GM19463 (cell line): Measurements from ENCODE around the gene PALLD.
"Not testable (repeated sequence)": the region's sequence is repeated elsewhere in the genome, so short reads cannot be mapped to it uniquely, and the experiment has no call there.

Experiments
- ATAC-seq: cut with Tn5 transposase; IDR thresholded peaks from one replicate; pipeline ENCODE4 v1.9.1; 2021; ENCODE audit warnings: mild to moderate bottlenecking, moderate library complexity; ENCODE audit not compliant: unreplicated experiment

PALLD gene

DNA sequence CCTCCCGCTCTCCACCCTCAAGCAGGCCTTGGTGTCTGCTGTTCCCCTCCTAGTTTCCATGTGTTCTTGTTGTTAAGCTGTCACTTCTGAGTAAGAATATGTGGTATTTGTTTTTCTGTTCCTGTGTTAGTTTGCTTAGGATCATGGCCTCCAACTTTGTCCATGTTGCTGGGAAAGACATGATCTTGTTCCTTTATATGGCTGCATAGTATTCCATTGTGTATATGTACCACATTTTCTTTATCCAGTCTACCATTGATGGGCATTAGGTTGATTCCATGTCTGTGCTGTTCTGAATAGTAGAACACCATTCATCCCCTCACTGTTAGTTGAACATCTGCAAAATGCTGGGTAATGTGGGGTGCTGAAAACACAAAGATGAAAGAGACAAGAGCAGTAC lies 222.9 kb downstream of the PALLD start:
- no peak for ATAC-seq

DNA sequence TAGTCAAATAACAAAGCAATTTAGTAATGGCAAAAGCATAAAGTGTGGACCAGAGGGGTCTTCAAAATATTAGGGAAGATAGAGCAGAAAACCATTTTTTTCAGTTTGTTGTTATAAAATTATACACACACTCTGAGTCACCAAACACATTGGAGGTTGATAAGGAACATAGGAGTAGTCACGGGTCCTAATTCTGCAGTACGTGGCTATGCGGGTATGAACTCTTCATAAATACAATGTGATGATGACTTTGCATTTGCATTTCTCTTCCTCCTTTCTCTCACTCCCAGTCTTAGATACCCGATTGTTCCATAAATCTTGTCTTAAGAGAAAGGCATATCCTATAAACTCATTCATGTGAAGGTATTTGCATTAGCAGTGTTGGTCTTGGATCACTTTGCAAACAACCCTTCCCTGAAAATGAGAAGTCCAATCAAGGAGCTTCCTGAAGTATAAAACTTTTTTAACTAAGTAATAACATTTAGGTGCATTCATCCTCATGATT lies 223.6 kb downstream of the PALLD start:
- no peak for ATAC-seq

DNA sequence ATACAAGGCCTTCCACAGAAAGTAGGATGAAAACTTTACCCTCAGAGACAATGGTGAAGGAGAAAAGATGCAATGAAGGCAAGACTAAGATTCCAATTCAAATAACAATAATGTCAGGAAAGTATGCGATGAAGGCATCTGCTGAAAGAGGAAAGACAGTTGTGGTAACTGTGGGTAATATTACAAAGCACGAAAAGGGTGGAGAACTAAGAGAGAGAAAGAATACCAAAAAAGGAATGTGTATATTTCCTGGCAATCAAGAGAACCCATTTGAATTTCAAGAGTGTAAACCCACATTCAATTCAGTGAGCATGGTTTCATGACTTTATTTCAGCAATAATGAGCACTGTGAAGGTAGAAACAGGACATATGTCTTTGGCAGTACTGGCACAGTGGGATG lies 225.5 kb downstream of the PALLD start:
- no peak for ATAC-seq

DNA sequence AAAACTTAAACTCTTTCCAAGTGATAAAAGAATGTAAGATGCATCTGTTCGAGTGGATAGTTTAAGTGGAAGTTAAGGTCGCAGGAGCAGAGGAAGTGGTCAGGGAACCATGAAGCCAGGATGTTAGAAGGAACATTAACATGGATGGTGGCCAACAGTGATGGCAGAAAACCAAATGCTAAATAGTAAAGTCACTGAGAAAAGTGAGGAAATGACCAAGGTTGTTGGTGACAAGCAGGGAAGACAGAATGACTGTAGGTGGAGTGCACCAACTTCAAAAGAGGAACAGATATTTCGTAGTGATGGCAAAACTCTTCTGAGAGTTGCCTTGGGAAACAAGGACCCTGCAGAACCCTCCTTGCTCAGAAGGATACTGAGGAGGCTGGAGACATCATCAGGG lies 226.2 kb downstream of the PALLD start:
- ATAC-seq: no peak

DNA sequence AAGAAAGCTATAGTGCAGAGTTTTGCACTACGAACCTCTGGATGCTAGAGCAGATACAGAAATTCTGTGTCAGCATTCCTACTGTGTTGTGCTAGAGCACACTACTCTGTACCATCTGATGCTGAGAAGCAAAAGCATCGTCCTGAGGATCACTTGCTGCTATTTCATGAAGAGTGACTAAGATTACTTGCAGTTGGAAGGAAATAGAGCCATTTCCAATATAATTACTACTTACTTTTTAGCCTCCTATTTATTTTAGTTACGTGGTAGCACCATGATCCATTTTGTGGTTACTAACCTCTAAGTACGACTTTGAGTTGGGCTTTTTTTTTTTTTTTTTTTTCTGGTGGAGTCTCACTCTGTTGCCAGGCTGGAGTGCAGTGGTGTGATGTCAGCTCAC lies 226.7 kb downstream of the PALLD start:
- ATAC-seq: no peak

DNA sequence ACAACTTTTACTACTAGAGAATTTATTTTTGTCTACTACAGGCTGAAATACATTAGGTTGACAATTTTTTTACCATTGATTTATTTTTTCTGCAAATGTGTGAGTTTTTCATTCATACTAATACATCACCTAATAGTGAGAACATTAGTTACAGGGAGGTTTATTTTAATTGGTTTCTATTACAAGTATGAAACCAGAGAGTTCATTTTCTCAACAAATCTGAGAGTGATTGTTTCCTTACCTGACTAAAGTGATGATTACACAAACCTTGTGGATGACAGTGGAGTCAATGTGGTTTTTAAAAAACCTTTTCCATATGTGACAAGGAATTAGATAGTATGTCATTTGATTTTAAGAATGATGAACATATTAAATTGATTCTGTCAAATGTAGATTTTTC lies 227.4 kb downstream of the PALLD start:
- peak; percentile 43 for ATAC-seq

DNA sequence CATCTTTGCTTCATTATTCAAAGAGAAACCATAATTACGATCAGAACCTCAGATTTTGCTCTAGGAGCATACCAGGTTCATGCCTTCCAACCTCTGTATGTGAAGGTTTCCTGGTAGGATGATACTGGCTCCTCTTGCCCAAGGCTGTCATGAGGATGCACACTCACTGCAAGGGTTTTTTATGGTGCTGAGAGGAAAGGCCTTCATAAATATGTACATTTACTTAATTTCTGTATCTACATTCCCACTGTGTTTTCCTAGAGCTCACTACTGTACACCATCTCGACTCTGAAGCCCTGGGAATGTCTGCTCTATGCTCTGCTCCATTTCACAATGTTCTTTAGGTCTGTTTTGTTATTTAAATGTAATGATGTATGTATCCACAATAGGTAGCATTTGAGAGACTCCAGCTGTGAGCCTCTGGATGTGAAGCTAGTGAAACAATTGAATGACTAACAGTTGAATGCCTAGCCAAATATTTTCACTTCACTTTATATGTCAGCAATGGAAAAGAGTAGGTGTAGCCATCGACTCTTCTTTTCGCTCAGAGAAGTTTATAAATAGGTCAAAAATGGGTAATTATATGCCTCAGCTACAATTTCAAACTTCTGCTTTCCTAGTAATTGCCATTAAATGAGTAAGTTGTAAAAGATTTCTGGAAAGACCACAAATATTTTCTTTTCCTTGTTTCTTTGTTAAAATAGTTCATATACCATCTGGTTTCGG lies 228.0 kb downstream of the PALLD start:
- ATAC-seq: peak; percentile 43

DNA sequence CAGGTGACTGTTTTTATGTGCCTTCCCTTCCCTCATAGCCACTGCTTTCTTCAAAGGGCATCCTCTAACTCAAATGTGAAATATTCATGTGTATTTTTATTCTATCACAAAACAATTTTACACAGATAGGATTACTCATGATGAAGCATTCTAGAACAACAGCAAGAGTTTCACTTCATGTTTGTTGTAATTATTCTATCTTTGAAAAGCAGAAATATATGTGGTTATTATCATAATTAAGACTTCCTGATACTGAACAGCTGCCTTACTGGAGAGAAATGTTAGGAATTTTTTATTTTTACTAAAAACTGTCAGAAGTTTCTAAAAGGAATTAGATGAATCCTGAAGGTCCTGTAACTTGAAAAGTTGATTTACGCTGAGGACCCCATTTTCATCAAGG lies 229.1 kb downstream of the PALLD start:
- ATAC-seq: no peak

DNA sequence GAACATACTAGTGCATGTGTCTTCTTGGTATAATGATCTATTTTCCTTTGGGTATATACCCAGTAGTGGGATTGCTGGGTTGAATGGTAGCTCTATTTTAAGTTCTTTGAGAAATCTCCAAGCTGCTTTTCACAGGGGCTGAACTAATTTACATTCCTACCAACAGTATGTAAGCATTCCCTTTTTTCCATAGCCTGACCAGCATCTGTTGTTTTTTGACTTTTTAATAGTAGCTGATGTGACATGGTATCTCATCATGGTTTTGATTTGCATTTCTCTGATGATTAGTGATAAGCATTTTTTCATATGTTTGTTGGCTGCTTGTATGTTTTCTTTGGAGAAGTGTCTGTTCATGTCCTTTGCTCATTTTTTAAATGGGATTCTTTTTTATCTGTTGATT lies 230.3 kb downstream of the PALLD start:
- ATAC-seq: not testable (repeated sequence)

DNA sequence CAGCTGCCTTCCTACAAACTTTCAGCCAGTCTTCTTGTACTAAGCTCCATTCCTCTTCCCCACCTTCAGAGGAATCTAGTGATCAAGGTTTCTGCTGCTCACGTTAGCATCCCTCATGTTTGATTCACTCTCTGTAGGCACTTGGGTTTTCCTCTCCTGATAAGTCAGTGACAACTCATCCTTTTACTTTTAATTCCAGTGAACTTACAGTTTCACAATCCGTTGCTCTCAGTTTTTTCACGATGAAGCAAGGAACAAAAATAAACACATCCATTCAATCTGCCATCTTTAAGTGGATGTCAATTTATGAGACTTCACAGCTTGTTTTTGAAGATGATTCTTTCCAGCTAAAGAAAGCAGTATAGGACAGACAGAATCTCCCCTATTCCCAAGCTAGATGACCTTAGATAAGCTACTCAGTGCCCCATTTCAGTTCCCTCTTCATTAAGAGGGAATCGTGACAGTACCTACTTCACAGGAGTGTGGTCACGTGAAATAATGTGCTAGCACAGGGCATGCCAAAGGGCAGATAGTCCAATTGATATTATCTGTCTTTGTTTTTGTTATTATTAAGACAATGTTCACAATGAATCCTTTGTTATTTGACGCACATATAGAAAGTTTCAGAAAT lies 234.3 kb downstream of the PALLD start:
- no peak for ATAC-seq

DNA sequence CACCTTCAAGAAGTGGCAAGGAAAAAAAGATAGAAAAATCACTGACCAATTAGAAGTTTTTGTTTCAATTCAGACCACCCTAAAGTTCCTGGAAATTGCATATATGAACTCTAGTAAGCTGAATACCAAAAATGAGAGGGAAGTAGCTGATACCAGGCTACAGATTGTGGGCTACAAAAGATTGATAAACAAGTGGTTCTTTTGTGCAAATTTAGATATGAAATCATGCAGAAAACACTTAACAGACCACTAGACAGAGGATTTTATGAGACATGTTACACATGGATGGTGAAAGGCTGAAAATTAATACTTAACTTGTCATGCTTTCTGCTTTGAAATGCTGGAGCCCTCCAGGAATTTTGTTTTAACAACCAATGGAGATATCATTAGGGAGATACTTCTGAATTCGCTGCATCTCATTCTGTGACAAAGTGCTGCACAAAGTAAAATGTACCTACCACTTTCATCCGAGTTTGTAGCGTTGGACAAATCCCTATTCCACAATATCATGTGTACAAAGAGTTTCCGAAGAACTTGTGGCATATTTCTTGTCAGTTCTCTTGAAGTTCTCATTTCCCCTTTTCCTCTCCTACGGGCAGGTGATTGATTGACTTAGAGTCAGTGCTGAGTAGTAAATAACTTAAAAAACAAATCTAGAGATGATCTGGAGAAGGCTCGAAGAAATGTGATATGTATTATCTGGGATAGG lies 235.0 kb downstream of the PALLD start:
- ATAC-seq: peak; percentile 76

DNA sequence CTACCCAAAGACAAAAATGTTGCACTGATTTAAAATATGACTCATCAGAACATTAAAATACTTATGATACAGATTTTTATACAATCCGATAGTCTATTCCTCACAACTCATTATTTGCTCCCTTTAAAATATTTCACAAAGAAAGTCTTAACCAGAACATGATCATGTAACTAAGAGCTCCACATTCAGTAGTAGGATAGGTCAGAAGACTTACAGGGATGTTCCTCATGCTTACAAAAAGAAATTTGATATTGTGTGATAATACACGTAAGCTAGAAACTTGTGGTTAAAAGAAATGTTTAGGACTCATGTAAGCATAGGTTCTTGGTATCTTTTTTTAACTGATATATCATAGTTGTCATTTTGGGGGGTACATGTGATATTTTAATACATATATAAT lies 235.9 kb downstream of the PALLD start:
- ATAC-seq: no peak

DNA sequence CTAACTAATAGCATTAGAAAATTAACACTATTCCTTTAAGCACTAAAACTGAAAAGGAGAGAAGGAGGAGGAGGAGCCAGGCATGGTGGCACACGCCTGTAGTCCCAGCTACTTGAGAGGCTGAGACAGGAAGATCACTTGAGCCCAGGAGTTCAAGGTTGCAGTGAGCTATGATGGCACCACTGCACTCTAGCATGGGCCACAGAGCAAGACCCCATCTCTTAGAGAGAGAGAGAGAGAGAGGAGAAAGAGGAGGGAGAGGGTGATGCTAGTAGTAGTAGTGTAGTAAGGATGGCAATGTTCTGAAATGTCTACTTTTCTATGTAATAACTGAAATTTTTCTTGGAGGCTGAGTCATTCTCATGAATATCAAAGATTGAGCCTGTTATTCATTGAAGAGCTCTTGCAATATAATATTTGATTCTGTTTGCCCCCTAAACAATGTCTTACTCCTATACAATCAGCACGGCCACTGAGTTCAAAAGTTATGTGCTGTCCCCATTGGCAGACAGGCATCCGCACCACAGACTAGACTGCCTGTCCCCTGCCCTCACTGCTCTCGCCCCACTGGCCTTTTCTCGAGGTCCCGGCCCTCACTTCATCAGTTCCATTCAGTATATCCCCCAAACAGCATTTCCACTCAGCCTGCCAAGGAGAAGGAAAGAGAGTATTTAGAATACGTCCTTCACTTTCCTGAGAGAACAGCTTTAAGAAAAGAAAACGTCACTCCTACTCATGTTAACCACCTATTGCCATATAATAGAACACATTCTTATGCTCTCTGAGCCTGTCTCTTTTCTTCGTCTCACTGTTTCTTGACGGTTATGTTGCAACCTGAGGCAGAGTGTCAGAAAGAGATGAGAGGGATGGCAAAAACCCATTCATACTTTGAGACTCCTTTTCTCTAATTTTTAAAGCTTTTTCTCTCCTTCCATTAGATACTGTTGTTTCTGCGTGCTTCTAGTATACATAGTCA lies 238.1 kb downstream of the PALLD start:
- no peak for ATAC-seq

DNA sequence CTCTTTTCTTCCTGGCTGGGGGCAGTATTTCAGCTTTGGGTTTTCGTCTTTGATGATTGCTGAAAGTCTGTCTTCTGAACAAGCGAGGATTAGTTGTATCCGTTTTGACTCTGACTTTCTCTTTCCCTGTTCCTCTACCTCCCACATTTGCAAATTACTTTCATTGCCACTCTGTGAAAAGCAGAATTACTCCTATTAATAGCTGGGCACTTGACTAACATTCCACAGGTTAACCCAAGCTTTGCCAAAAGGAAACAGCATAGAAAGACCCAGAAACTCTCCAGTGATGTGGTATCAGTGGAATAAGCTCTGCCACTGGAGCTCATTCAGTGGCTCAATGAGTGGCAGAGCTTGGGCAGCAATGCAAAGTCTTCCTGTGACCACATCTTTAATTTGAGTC lies 238.9 kb downstream of the PALLD start:
- ATAC-seq: no peak

DNA sequence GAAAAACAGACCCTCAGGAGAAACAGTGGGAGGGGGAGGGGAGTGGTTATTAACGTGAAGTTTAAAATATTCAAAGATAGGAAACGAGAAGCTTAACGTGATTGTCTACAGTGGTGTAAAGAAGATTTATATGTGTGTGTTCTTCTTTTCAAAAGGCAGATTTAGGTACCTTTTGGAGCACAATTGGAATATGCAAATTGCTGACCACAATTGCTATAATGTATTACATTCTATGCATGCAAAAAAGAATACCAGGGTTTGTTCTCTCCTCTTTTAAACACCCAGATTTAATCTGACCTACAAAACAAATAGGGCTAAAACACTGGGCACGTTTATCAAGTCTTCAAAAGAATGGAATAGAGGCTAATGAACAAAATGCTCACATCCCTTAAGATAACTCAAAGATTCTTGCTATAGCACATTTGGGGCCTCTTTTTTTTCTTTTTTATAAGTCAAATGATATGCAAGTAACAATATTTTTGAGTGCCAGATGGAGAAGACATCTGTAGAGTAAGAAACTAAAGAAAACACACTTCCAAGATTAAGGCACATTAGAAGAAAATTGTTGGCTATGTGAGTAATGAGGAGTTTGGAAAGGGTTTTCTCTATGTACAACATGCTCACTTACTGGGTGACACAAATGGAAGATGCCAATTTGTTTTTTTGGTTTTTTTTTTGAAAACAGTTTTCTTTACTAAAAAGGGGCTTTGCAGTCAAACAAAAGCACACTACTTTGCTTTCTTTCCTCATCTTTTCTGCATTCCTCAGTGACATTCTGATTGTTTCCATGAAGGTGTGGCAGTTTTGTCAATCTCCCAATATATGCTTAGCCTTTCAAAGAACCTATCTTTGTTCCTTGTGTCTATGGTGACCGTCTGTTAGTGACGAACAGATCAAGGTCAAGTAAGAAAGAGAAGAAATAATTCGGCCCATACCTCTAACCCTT lies 240.3 kb downstream of the PALLD start:
- ATAC-seq: no peak

DNA sequence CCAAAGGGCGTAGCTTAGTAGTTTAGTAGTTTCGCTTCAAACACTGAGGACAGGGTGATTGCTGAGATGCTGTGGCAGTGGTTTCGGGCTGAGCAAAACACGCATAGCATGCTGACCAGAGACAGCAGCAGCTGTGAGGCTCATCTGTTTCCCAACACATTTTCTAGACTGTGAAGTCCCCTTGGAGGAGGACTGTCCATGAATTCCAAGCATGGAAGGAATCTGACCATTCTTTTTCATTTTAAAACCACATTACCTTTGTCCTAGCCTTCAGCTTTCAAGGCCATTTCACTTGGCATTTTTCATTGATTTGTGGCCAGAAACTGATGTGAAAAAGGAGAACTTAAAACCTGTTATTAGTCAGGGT lies 240.9 kb downstream of the PALLD start:
- no peak for ATAC-seq

DNA sequence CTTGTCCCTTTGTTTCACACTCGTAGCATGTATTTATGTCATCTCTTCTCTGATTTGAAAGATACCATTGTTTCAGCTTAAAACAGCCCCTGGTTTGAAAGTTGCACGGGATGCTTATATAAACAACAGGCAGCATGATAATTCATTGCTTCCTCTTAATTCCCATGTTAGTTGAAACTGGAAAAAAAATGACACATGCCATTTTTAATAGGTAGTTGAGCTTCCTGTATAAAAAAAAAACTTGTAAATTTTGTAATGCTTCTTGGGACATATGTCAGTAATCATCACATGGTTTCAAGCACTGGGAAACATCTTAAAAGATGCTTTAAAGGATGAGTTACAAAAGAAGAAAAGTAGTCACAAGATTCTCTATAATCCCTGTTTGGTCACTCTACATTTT lies 243.0 kb downstream of the PALLD start:
- ATAC-seq: no peak

DNA sequence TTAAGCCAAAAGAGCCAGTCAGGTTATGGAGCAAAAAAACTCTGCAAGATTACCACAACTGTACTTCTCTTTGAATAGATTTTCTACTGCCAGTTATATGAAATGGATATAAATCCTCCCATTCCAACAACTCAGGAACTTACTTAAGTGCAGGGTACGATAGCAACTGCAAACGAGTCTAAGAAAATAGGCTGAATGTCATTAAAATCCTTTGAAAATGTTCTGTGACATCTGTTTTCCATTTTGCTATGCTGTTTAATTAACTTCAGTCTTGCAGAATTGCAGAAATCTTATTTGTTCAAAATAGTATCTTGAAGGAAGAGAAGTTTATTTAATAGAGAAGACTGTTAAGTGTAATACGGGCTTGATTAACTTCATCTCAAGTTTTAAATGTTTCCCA lies 243.8 kb downstream of the PALLD start:
- ATAC-seq: no peak

DNA sequence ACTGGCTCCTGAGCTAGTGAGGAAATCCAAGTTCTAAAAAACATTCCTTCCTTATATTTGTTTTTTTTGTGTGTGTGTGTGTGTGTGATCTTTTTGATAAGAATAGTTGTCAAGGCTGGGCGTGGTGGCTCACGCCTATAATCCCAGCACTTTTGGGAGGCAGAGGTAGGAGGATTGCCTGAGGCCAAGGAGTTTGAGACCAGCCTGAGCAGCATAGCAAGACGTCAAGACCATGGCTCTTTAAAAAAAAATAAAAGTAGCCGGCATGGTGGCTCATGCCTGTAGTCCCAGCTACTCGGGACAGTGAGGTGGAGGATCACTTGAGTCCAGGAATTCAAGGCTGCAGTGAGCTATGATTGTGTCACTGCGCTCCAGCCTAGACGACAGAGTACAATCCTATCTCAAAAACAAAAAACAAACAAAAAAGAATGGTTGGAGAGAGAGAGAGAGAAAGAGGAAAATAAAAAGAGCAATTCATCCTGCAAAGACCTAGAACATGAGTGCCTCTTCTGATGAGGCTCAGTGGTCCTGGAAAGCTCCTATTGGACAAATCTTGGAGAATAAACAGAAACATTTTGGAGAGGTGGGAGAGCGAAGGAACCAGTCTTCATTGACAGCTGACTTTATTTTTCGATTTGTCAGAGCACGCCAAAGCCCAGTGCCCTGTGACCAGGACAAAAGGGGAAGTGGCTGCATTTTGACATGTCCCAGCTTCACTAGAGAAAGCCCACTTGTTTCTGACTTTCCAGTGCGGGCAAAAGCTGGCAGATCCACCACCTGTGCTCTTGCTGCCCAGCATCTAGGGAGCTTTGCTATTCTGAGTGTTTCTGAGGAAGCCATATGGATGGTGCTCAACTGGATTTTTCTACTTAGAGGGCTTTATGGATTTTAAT lies 244.7 kb downstream of the PALLD start:
- peak; percentile 65 for ATAC-seq
